ENCODE data around the gene CILP2. TPM values are rescaled to one million over a fixed set of nuclear protein-coding genes. Genes with fewer than 3 reads are reported as not detected.

CILP2 gene
- total and polyA plus RNA-seq, 2 of the 8 experiments (the other 6 are each of a cell fraction or from before 2014, with no cell fraction given): 4.4 to 5.8 TPM

GRCh38 chr19:19548915-19549759, 11.1 kb downstream of the CILP2 start (continued):
- TF ChIP-seq CEBPB (IDR thresholded peaks at IDR 0.05; ENCODE audit: low read depth, low read length): no peak
- TF ChIP-seq ATF3 (IDR thresholded peaks at IDR 0.05; ENCODE audit: insufficient read depth, low read depth, low read length): no peak
- TF ChIP-seq, protein P1, sequence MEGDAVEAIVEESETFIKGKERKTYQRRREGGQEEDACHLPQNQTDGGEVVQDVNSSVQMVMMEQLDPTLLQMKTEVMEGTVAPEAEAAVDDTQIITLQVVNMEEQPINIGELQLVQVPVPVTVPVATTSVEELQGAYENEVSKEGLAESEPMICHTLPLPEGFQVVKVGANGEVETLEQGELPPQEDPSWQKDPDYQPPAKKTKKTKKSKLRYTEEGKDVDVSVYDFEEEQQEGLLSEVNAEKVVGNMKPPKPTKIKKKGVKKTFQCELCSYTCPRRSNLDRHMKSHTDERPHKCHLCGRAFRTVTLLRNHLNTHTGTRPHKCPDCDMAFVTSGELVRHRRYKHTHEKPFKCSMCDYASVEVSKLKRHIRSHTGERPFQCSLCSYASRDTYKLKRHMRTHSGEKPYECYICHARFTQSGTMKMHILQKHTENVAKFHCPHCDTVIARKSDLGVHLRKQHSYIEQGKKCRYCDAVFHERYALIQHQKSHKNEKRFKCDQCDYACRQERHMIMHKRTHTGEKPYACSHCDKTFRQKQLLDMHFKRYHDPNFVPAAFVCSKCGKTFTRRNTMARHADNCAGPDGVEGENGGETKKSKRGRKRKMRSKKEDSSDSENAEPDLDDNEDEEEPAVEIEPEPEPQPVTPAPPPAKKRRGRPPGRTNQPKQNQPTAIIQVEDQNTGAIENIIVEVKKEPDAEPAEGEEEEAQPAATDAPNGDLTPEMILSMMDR (IDR thresholded peaks at IDR 0.05; ENCODE audit: control extremely low read depth in 1 of 3, insufficient read depth in 1 of 3, low read depth in 1 of 3, low read length in 3 of 3): no peak
- TF ChIP-seq, protein P2, sequence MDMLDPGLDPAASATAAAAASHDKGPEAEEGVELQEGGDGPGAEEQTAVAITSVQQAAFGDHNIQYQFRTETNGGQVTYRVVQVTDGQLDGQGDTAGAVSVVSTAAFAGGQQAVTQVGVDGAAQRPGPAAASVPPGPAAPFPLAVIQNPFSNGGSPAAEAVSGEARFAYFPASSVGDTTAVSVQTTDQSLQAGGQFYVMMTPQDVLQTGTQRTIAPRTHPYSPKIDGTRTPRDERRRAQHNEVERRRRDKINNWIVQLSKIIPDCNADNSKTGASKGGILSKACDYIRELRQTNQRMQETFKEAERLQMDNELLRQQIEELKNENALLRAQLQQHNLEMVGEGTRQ (IDR thresholded peaks at IDR 0.05; ENCODE audit: low read length): no peak
- no peak for TF ChIP-seq ASH2L (IDR thresholded peaks at IDR 0.05; ENCODE audit: low read length)
- TF ChIP-seq POU5F1 (IDR thresholded peaks at IDR 0.05; ENCODE audit: low read depth, low read length): no peak

All from H1 (cell line).